Subcutaneous adipose tissue (tissue), 4 donors: Measurements from ENCODE around the gene MYO1E. TPM values are rescaled to one million over a fixed set of nuclear protein-coding genes. Genes with fewer than 3 reads are reported as not detected.

ENCODE experiments used
- CTCF ChIP-seq: fragments of 450-650 bp; IDR thresholded peaks from one replicate; pipeline ENCODE4 v1.5.1; 2016; ENCODE audit warnings: low read depth, mild to moderate bottlenecking, control low read depth, antibody characterized with exemption, moderate library complexity
- total RNA-seq, 4 donors: library from RNA; depleted of rRNA; stranded (reverse); fragments of >200 nt; gene quantifications; one replicate each; pipeline ENCODE4 v1.1.0, GENCODE V29; 2016

Gene MYO1E
- total RNA-seq, 4 donors from 2014 or later, result 34.1 to 188 (median 91.7) TPM

GRCh38 chr15:59174835-59175831, 197.5 kb downstream of the MYO1E start:
- no peak for TF ChIP-seq CTCF

- TF ChIP-seq CTCF, result no peak
These were observed 198.4 kb downstream of the MYO1E start for GRCh38 chr15:59174151-59174834.

- TF ChIP-seq CTCF, result no peak
These were observed 199.5 kb downstream of the MYO1E start for GRCh38 chr15:59173194-59173593.

- TF ChIP-seq CTCF, result no peak
These were observed 200.3 kb downstream of the MYO1E start for GRCh38 chr15:59172289-59172901.

GRCh38 chr15:59171067-59171397, 201.6 kb downstream of the MYO1E start:
- no peak for TF ChIP-seq CTCF

GRCh38 chr15:59170295-59171066, 202.2 kb downstream of the MYO1E start:
- TF ChIP-seq CTCF, result no peak
